Osteocyte (in vitro differentiated cells): ENCODE measurements around the gene ANKS4B. TPM values are rescaled to one million over a fixed set of nuclear protein-coding genes. Genes with fewer than 3 reads are reported as not detected.

ENCODE experiments used
- DNase-seq: peaks from one replicate; pipeline ENCODE4 v3.0.0; 2021; ENCODE audit warnings: mixed read lengths; ENCODE audit not compliant: unreplicated experiment; ENCODE audit errors: extremely low spot score
- H3K27ac Mint-ChIP-seq: one replicate; pipeline ENCODE4 v1.8.0; 2021; ENCODE audit warnings: mild to moderate bottlenecking, mixed read lengths; ENCODE audit not compliant: unreplicated experiment
- H3K27me3 Mint-ChIP-seq: one replicate; pipeline ENCODE4 v1.8.0; 2021; ENCODE audit warnings: mixed read lengths; ENCODE audit not compliant: unreplicated experiment
- H3K36me3 Mint-ChIP-seq: one replicate; pipeline ENCODE4 v1.8.0; 2021; ENCODE audit warnings: mixed read lengths; ENCODE audit not compliant: unreplicated experiment
- H3K4me1 Mint-ChIP-seq: one replicate; pipeline ENCODE4 v1.8.0; 2021; ENCODE audit warnings: mixed read lengths; ENCODE audit not compliant: unreplicated experiment
- H3K4me3 Mint-ChIP-seq: one replicate; pipeline ENCODE4 v1.8.0; 2021; ENCODE audit warnings: mild to moderate bottlenecking, moderate library complexity, mixed read lengths; ENCODE audit not compliant: unreplicated experiment
- H3K9me3 Mint-ChIP-seq: one replicate; pipeline ENCODE4 v1.8.0; 2021; ENCODE audit warnings: mixed read lengths; ENCODE audit not compliant: unreplicated experiment
- total RNA-seq: library from RNA; stranded (reverse); gene quantifications from 2 replicates; pipeline ENCODE4 v1.2.1, GENCODE V29; 2021
- TF ChIP-seq, protein P1 (sequence below): fragments of 200-600 bp; sonication (generic); IDR thresholded peaks from 2 replicates; pipeline ENCODE4 v1.5.0; 2021; ENCODE audit warnings: antibody characterized with exemption, mild to moderate bottlenecking, moderate library complexity

Gene ANKS4B
- total RNA-seq, 1 donor from 2014 or later = not detected

DNA sequence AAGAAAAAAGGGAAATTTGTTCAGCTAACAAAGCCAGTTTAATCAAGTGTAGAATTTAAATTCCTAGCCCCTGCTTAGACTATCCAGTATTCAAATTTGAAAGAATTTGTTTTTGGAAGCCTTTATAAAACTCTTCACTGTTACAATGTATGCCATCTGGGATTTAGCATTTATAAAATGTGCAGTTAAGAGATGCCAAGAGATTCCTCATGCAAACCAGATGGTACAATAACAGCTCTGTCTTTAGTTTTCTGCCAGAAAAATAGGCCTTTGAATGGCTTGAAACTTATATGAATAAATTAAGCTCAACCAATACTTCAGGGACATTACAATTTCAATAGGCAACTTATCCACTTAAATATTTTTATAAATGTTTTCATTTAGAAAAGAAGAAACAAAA lies 6.8 kb upstream of the ANKS4B start:
- Mint-ChIP-seq H3K4me3 (no peak overlapping the region), H3K27me3 (peaks cover 61% of the 10 kb centered on the region)

DNA sequence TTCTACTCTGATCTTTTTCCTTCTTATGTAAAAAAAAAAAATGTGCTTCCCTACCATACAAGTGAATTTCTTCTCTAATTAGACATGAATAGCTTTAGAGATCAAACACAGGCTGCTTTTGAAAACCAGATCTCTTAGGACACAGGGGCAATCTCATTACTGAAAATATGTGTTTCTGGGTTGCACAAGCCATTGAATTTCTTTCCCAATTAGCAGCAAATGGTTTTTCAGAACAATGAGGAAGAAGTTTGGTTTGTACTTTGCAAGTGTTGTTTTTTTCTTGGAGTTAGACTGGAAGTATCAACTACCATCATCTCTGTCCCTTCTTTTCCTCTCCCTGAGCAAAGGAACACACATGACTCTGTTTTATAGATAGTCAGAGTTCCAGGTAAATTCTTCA lies 5.6 kb upstream of the ANKS4B start:
- DNase-seq = no peak
- no peaks in the 10 kb centered on the region for H3K9me3 Mint-ChIP-seq
- H3K27me3 Mint-ChIP-seq = peaks cover 63% of the 10 kb centered on the region
- TF ChIP-seq, protein P1, sequence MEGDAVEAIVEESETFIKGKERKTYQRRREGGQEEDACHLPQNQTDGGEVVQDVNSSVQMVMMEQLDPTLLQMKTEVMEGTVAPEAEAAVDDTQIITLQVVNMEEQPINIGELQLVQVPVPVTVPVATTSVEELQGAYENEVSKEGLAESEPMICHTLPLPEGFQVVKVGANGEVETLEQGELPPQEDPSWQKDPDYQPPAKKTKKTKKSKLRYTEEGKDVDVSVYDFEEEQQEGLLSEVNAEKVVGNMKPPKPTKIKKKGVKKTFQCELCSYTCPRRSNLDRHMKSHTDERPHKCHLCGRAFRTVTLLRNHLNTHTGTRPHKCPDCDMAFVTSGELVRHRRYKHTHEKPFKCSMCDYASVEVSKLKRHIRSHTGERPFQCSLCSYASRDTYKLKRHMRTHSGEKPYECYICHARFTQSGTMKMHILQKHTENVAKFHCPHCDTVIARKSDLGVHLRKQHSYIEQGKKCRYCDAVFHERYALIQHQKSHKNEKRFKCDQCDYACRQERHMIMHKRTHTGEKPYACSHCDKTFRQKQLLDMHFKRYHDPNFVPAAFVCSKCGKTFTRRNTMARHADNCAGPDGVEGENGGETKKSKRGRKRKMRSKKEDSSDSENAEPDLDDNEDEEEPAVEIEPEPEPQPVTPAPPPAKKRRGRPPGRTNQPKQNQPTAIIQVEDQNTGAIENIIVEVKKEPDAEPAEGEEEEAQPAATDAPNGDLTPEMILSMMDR = no peak
- no peak overlapping the region for H3K4me3 Mint-ChIP-seq
- no peak overlapping the region for H3K27ac Mint-ChIP-seq
- no peaks in the 10 kb centered on the region for H3K36me3 Mint-ChIP-seq
- no peaks in the 10 kb centered on the region for H3K4me1 Mint-ChIP-seq

More for the DNA sequence above, 6.8 kb upstream of the ANKS4B start:
- no peak overlapping the region for H3K27ac Mint-ChIP-seq
- DNase-seq = no peak
- no peaks in the 10 kb centered on the region for H3K36me3 Mint-ChIP-seq
- TF ChIP-seq, protein P1 = no peak
- no peaks in the 10 kb centered on the region for H3K4me1 Mint-ChIP-seq
- no peaks in the 10 kb centered on the region for H3K9me3 Mint-ChIP-seq

DNA sequence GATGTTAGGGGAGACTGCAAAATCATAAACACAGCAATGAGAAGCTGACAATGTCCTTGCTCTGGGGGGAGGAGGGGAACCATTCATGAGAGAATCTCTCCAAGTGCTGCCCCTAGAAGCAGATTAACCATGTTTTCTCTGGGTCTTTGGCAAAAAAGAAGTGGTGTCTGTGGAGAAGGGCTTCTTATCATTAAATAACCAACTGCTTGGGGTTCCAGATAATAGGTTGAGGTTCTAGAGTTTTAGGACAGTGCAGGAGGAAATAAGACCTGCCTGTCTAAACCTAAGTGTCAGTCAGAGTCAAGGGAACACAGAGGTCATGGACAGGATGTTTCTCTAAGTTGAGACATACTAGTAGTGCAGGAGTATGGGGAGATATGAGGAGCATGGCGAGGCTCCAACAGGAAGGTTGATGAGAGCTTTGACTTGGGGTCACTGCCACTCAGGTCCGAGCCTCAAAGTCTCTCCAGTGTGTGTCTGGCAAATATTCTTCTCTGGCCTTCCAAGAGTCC lies 5.1 kb upstream of the ANKS4B start:
- H3K27me3 Mint-ChIP-seq = peaks cover 66% of the 10 kb centered on the region
- H3K36me3 Mint-ChIP-seq = no peaks in the 10 kb centered on the region
- no peaks in the 10 kb centered on the region for H3K4me1 Mint-ChIP-seq
- H3K9me3 Mint-ChIP-seq = no peaks in the 10 kb centered on the region
- H3K4me3 Mint-ChIP-seq = no peak overlapping the region
- no peak overlapping the region for H3K27ac Mint-ChIP-seq
- peak; percentile 40 for DNase-seq
- TF ChIP-seq, protein P1 = no peak

DNA sequence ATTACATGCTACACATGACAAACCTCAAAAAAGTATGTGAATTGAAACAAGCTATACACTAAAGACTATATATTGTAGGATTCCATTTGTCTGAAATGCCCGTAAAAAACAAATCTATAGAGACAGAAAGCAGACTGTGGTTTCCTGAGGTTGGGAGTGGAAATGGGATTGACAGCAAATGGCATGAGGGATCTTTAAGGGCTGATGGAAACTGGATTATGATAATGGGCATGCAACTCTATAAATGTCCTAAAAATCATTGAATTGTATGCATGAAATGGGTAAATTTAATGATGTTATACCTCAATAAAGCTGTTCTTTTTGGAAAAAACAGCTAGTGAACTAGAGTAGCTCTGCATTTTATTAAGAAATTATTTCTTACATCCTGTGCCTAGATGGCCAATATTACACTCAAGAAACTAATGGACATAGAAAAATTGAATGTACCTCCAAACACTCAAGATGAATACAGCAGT lies 416 bp upstream of the ANKS4B start:
- H3K27ac Mint-ChIP-seq = no peak overlapping the region

DNA sequence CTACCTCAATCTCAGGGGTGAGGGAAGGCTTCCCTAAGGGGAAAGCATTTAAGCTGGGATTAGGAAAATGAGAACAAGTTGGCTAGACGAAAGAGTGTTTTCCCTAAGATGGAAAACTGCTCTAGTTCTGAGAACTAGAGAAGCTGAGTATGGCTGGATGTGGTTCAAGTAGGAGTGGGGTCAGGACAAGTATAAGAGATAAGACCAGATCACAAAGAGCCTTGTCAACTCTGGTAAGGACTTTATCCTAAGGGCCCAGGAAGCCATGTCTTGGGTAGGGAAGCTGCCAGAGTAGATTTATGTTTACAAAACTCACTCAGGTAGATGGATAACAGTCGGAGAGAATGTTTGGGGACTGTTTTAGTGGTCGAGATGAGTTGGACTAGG lies 1.7 kb downstream of the ANKS4B start:
- Mint-ChIP-seq H3K36me3 (no peaks in the 10 kb centered on the region), H3K27me3 (peaks cover 27% of the 10 kb centered on the region), H3K4me1 (no peaks in the 10 kb centered on the region), H3K4me3 (no peak overlapping the region), H3K27ac (no peak overlapping the region), H3K9me3 (no peaks in the 10 kb centered on the region)
- TF ChIP-seq, protein P1 = no peak
- DNase-seq = peak; percentile 4

More for the DNA sequence above, 416 bp upstream of the ANKS4B start:
- no peak for DNase-seq
- Mint-ChIP-seq H3K4me1 (no peaks in the 10 kb centered on the region), H3K4me3 (no peak overlapping the region), H3K27me3 (peaks cover 40% of the 10 kb centered on the region), H3K9me3 (no peaks in the 10 kb centered on the region), H3K36me3 (no peaks in the 10 kb centered on the region)
- TF ChIP-seq, protein P1 = no peak
